GM12874 (cell line): Measurements from ENCODE around the gene TIE1.

Experiments used
- CTCF ChIP-seq: IDR thresholded peaks from 2 replicates; pipeline ENCODE4 v1.5.1; 2011; ENCODE audit warnings: low read depth, mild to moderate bottlenecking, control low read depth, low read length, moderate library complexity; ENCODE audit not compliant: insufficient read depth

Gene TIE1

DNA sequence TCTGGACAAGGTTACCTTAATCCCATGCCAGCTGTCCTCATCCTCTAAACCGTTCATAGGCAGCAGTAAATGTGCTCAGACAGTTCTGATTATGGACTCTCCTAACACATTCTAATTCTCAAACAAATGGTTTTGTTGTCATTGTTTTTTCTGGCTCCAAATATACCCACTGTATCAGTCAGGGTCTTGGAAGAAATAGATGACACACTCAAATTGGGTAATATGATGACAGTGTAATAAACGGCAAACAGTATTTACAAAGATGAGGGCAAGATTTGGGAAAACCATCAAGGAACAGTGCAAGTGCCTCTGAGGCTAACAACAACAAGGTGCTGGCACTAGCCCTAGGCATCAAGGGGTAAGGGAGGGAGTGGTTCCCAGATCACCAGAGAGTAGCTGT lies 53.7 kb downstream of the TIE1 start:
- TF ChIP-seq CTCF: no peak

GRCh38 chr1:43354936-43355335 lies 54.2 kb downstream of the TIE1 start:
- TF ChIP-seq CTCF: no peak

GRCh38 chr1:43357251-43357650 lies 56.5 kb downstream of the TIE1 start:
- no peak for TF ChIP-seq CTCF

GRCh38 chr1:43358121-43358745 lies 57.5 kb downstream of the TIE1 start:
- TF ChIP-seq CTCF: peak; percentile 50; the same call in 1 of the 2 replicates

GRCh38 chr1:43358746-43359693 lies 58.2 kb downstream of the TIE1 start, which contains the start of gene CDC20:
TSS of gene CDC20 (plus strand) at chr1:43358981. CDS start at chr1:43359216, 235 bp downstream.
- TF ChIP-seq CTCF: no peak

GRCh38 chr1:43359696-43360095 lies 58.9 kb downstream of the TIE1 start:
- no peak for TF ChIP-seq CTCF

- TF ChIP-seq CTCF: no peak
Observed at GRCh38 chr1:43360616-43361015, 59.8 kb downstream of the TIE1 start.
